Measurements from ENCODE around the gene ZRANB3. TPM values are rescaled to one million over a fixed set of nuclear protein-coding genes. Genes with fewer than 3 reads are reported as not detected.

ZRANB3 gene
- total and polyA plus RNA-seq, 9 donors, result 2.6 to 11.4 (median 7.1) TPM

- 20 to 26% (median 22%) methylated on average over 1 of the region's 1 CpG for WGBS, 3 donors
- Histone ChIP-seq H3K36me3 (no peaks in the 10 kb centered on the region), H3K4me3 (no peak overlapping the region), H3K4me1 (ENCODE audit: insufficient read depth) (no peaks in the 10 kb centered on the region), H3K27me3 (no peaks in the 10 kb centered on the region), H3K9me3 (no peaks in the 10 kb centered on the region), H3K27ac (no peak overlapping the region)
- TF ChIP-seq CTCF (IDR thresholded peaks at IDR 0.05) (no peak), EP300 (IDR thresholded peaks at IDR 0.05) (no peak), POLR2A (IDR thresholded peaks at IDR 0.05) (no peak)
- intact Hi-C loops (cut with DNase I), result no loop called here
- DNase-seq, result no peak
Observed at GRCh38 chr2:135226961-135227360, 304.1 kb downstream of the ZRANB3 start.

DNA sequence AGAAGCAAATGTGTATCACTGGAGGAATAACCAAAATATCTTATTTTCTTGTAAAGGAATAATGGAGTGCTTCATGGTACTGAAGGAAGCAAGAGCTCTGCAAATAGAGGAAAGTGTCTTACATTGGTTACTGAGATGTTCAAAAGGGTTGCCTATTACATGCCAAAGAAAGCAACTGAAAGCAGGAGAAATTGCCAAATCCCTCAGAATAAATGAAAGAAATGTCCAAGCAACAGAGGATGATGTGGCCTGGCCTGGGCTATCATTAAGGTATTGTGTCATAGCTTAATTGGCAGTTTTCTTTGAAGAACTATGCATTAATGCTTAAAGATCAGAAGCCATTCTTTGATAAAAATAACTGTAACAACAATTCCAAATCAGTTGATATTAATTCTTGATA lies 305.2 kb downstream of the ZRANB3 start:
- H3K4me1 ChIP-seq (ENCODE audit: insufficient read depth), result no peaks in the 10 kb centered on the region
- H3K27ac ChIP-seq, result no peak overlapping the region
- DNase-seq, result no peak
- intact Hi-C loops (cut with DNase I), result no loop called here
- no peaks in the 10 kb centered on the region for H3K27me3 ChIP-seq
- H3K4me3 ChIP-seq, result no peak overlapping the region
- no peaks in the 10 kb centered on the region for H3K9me3 ChIP-seq
- H3K36me3 ChIP-seq, result no peaks in the 10 kb centered on the region
- TF ChIP-seq CTCF (IDR thresholded peaks at IDR 0.05) (no peak), POLR2A (IDR thresholded peaks at IDR 0.05) (no peak), EP300 (IDR thresholded peaks at IDR 0.05) (no peak)

DNA sequence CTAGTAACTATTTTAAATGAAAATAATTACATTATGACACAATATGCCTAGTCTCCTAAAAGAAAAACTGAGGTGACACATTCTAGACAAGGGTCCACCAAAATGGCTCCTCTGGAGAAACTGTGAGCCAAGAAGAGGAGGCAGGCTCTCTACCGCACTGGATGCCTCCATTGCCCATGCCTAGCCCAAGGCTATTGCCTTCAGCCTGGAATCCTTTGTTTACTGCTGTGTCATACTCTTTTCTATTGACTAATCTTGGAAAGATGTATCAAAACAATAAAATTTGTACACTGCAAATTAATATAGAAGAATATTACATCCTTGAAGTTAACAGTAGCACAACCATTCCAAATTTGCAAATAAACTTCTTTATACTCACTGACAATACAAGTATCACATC lies 311.8 kb downstream of the ZRANB3 start:
- H3K27ac ChIP-seq, result no peak overlapping the region
- intact Hi-C loops (cut with DNase I), result no loop called here
- H3K9me3 ChIP-seq, result no peaks in the 10 kb centered on the region
- DNase-seq, result no peak
- no peaks in the 10 kb centered on the region for H3K4me1 ChIP-seq (ENCODE audit: insufficient read depth)
- TF ChIP-seq CTCF (IDR thresholded peaks at IDR 0.05) (no peak), POLR2A (IDR thresholded peaks at IDR 0.05) (no peak), EP300 (IDR thresholded peaks at IDR 0.05) (no peak)
- 94 to 100% (median 100%) methylated on average over 1 of the region's 1 CpG for WGBS, 3 donors
- H3K4me3 ChIP-seq, result no peak overlapping the region
- H3K27me3 ChIP-seq, result no peaks in the 10 kb centered on the region
- H3K36me3 ChIP-seq, result no peaks in the 10 kb centered on the region

DNA sequence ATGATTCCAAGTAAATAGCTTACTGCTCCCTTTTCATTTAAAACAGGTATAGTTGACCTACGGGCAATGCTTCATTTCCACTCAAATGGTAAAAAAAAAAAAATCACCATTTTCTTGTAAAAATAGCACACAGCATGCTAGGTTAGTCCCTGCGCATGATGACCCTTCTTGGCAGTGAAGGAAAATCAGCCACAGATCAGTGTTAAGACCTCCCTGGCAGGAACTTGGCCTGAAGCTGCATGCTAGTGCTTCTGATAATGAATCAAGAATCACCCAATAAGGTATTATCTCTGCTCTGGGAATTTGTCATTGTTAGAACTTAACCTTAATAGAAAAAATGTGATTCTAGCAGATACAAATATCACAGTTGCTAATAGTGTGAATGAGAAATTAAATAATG lies 312.6 kb downstream of the ZRANB3 start:
- intact Hi-C loops (cut with DNase I), result no loop called here
- TF ChIP-seq POLR2A (IDR thresholded peaks at IDR 0.05), result no peak
- TF ChIP-seq CTCF (IDR thresholded peaks at IDR 0.05), result no peak
- no peak for TF ChIP-seq EP300 (IDR thresholded peaks at IDR 0.05)
- 93 to 100% (median 98%) methylated on average over 2 of the region's 2 CpGs for WGBS, 3 donors
- H3K4me1 ChIP-seq (ENCODE audit: insufficient read depth), result no peaks in the 10 kb centered on the region
- H3K27ac ChIP-seq, result no peak overlapping the region
- H3K4me3 ChIP-seq, result no peak overlapping the region
- DNase-seq, result no peak
- H3K27me3 ChIP-seq, result no peaks in the 10 kb centered on the region
- H3K9me3 ChIP-seq, result no peaks in the 10 kb centered on the region
- H3K36me3 ChIP-seq, result no peaks in the 10 kb centered on the region

DNA sequence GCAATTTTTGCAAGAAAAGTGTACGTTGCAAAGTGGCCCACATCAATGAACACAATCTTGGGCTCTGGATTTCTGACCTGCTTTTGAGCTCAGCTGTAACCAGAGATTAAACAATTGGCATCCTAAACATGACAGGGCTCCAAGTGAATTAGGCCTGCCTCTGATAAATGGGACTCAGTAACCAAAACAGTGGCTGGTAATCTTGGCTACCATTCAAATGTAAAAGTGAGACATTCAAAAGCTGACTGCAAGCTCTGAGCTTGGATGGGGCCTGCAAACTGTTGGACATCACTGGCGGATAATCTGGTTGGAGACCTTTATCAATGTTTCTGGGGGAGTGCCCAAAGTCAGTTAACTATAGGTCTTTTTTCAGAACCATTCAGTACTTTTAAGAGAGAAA lies 318.3 kb downstream of the ZRANB3 start:
- Histone ChIP-seq H3K9me3 (no peaks in the 10 kb centered on the region), H3K36me3 (no peaks in the 10 kb centered on the region), H3K27ac (no peak overlapping the region), H3K27me3 (no peaks in the 10 kb centered on the region), H3K4me1 (ENCODE audit: insufficient read depth) (no peaks in the 10 kb centered on the region), H3K4me3 (no peak overlapping the region)
- TF ChIP-seq CTCF (IDR thresholded peaks at IDR 0.05), result no peak
- 40 to 64% (median 41%) methylated on average over 2 of the region's 2 CpGs for WGBS, 3 donors
- intact Hi-C loops (cut with DNase I), result no loop called here
- no peak for DNase-seq

Data from ovary (tissue), 9 donors.